Caco-2 (cell line): Measurements from ENCODE around the gene OSGEPL1. TPM values are rescaled to one million over a fixed set of nuclear protein-coding genes. Genes with fewer than 3 reads are reported as not detected.

Source experiments
- BruUV-seq: library from RNA; stranded (reverse); fragments of 400-500 nt; replicated peaks from 2 replicates; lab custom pipeline; 2021; lab: Mats Ljungman, UMichigan
- CTCF ChIA-PET: fragments of 300-600 bp; sonication (Branson Sonifier 250); formaldehyde crosslinking; loops from one replicate; lab custom pipeline; 2022; ENCODE audit warnings: antibody characterized with exemption; lab: Charles Lee
- POLR2A ChIA-PET: fragments of 300-600 bp; sonication (Branson Sonifier 250); formaldehyde crosslinking; loops from one replicate; lab custom pipeline; 2022; ENCODE audit warnings: antibody characterized with exemption; lab: Charles Lee
- DNase-seq, 2 experiments: peaks; one replicate each; pipeline versions ENCODE4 v3.0.0 to v3.0.0-alpha.2; 2020 to 2022
- H3K27me3 ChIP-seq: replicated peaks from 2 replicates; pipeline ENCODE4 v1.6.0; 2011; ENCODE audit warnings: low read length; ENCODE audit not compliant: control insufficient read depth, insufficient read depth
- H3K36me3 ChIP-seq: 2 replicates; pipeline ENCODE4 v1.5.1; 2011; ENCODE audit warnings: low read length; ENCODE audit not compliant: control insufficient read depth, insufficient read depth
- H3K4me1 ChIP-seq: fragments of 250-450 bp; sonication (Bioruptor Pico); 2 replicates; pipeline ENCODE4 v1.5.1; 2020; ENCODE audit warnings: mild to moderate bottlenecking
- H3K4me3 ChIP-seq: 2 replicates; pipeline ENCODE4 v1.5.1; 2011; ENCODE audit warnings: low read depth, mild to moderate bottlenecking, control low read depth, low read length
- H3K9me3 ChIP-seq: fragments of 250-450 bp; sonication (Bioruptor Pico); 2 replicates; pipeline ENCODE4 v1.5.1; 2020; ENCODE audit warnings: mild to moderate bottlenecking, moderate library complexity
- H3K27ac Mint-ChIP-seq: one replicate; pipeline ENCODE4 v1.8.0; 2022; ENCODE audit warnings: mixed read lengths; ENCODE audit not compliant: unreplicated experiment
- H3K27me3 Mint-ChIP-seq: one replicate; pipeline ENCODE4 v1.8.0; 2022; ENCODE audit warnings: mixed read lengths; ENCODE audit not compliant: insufficient read depth, unreplicated experiment
- H3K36me3 Mint-ChIP-seq: one replicate; pipeline ENCODE4 v1.8.0; 2022; ENCODE audit warnings: mild to moderate bottlenecking, mixed read lengths; ENCODE audit not compliant: insufficient read depth, unreplicated experiment
- H3K4me1 Mint-ChIP-seq: one replicate; pipeline ENCODE4 v1.8.0; 2022; ENCODE audit warnings: low read depth, mixed read lengths; ENCODE audit not compliant: unreplicated experiment
- H3K4me3 Mint-ChIP-seq: one replicate; pipeline ENCODE4 v1.8.0; 2022; ENCODE audit warnings: mild to moderate bottlenecking, moderate library complexity, mixed read lengths; ENCODE audit not compliant: unreplicated experiment
- H3K9me3 Mint-ChIP-seq: one replicate; pipeline ENCODE4 v1.8.0; 2022; ENCODE audit warnings: mixed read lengths; ENCODE audit not compliant: unreplicated experiment
- intact Hi-C: fragments of 100-400 bp; cut with micrococcal nuclease; formaldehyde crosslinking; loops from one replicate; pipeline ENCODE4 v1.10.0; 2022; ENCODE audit not compliant: unreplicated experiment
- total RNA-seq: library from RNA; stranded (reverse); gene quantifications from 2 replicates; pipeline ENCODE4 v1.2.3, GENCODE V29; 2022
- TF ChIP-seq, protein P1 (sequence below), 2 experiments: fragments of 200-600 bp in 1 of 2; IDR thresholded peaks; 1 replicate in 1 of 2; 2 replicates in 1 of 2; pipeline versions ENCODE4 v1.5.1 to v1.8.0; 2011 to 2022; ENCODE audit warnings: antibody characterized with exemption in 1 of 2, control low read depth in 1 of 2, inconsistent platforms in 1 of 2, low read depth in 1 of 2, low read length in 1 of 2, mild to moderate bottlenecking in 1 of 2, moderate library complexity in 1 of 2; ENCODE audit not compliant: insufficient read depth in 1 of 2, severe bottlenecking in 1 of 2, unreplicated experiment in 1 of 2

OSGEPL1 gene
- total RNA-seq, 1 experiment from 2014 or later: 5.0 TPM

GRCh38 chr2:189726849-189727248, 35.7 kb downstream of the OSGEPL1 start:
- Histone ChIP-seq H3K4me1 (no peaks in the 10 kb centered on the region), H3K9me3 (no peaks in the 10 kb centered on the region), H3K4me3 (no peak overlapping the region), H3K36me3 (no peaks in the 10 kb centered on the region), H3K27me3 (no peaks in the 10 kb centered on the region)
- H3K4me1 Mint-ChIP-seq: no peaks in the 10 kb centered on the region
- ChIA-PET POLR2A (no interaction called here), CTCF (no interaction called here)
- no peak overlapping the region for H3K4me3 Mint-ChIP-seq
- H3K36me3 Mint-ChIP-seq: no peaks in the 10 kb centered on the region
- H3K27me3 Mint-ChIP-seq: no peaks in the 10 kb centered on the region
- TF ChIP-seq, protein P1, sequence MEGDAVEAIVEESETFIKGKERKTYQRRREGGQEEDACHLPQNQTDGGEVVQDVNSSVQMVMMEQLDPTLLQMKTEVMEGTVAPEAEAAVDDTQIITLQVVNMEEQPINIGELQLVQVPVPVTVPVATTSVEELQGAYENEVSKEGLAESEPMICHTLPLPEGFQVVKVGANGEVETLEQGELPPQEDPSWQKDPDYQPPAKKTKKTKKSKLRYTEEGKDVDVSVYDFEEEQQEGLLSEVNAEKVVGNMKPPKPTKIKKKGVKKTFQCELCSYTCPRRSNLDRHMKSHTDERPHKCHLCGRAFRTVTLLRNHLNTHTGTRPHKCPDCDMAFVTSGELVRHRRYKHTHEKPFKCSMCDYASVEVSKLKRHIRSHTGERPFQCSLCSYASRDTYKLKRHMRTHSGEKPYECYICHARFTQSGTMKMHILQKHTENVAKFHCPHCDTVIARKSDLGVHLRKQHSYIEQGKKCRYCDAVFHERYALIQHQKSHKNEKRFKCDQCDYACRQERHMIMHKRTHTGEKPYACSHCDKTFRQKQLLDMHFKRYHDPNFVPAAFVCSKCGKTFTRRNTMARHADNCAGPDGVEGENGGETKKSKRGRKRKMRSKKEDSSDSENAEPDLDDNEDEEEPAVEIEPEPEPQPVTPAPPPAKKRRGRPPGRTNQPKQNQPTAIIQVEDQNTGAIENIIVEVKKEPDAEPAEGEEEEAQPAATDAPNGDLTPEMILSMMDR (IDR thresholded peaks at IDR 0.05; ENCODE audit: insufficient read depth in 1 of 2, low read depth in 1 of 2, low read length in 1 of 2, severe bottlenecking in 1 of 2, unreplicated experiment in 1 of 2): no peak
- DNase-seq: no peak
- intact Hi-C loops: no loop called here
- H3K9me3 Mint-ChIP-seq: no peaks in the 10 kb centered on the region
- BruUV-seq: no TSS peak
- H3K27ac Mint-ChIP-seq: no peak overlapping the region

DNA sequence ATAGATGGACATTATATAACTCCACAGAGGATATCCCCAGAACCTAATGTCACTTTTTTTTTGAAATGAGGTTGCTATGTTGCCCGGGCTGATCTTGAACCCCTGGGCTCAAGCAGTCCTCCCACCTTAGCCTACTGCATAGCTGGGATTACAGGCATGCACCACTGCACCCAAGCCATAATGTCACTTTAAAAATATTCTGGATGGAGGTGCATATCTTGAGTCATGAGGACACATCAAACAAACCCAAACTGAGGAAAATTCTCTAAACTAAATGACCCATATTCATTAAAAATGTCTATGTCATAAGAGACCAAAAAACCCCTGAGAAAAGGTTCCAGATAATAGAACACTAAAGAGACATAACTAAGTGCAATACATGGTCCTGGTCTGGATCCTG, 36.3 kb downstream of the OSGEPL1 start:
- BruUV-seq: no TSS peak
- CTCF ChIA-PET: no interaction called here
- H3K4me3 Mint-ChIP-seq: no peak overlapping the region
- no peak for DNase-seq
- H3K36me3 Mint-ChIP-seq: no peaks in the 10 kb centered on the region
- TF ChIP-seq, protein P1 (IDR thresholded peaks at IDR 0.05; ENCODE audit: insufficient read depth in 1 of 2, low read depth in 1 of 2, low read length in 1 of 2, severe bottlenecking in 1 of 2, unreplicated experiment in 1 of 2): no peak
- no peaks in the 10 kb centered on the region for H3K27me3 ChIP-seq
- POLR2A ChIA-PET: no interaction called here
- H3K4me3 ChIP-seq: no peak overlapping the region
- no peak overlapping the region for H3K27ac Mint-ChIP-seq
- no peaks in the 10 kb centered on the region for H3K9me3 ChIP-seq
- no peaks in the 10 kb centered on the region for H3K36me3 ChIP-seq
- no peaks in the 10 kb centered on the region for H3K27me3 Mint-ChIP-seq
- no peaks in the 10 kb centered on the region for H3K4me1 Mint-ChIP-seq
- intact Hi-C loops: no loop called here
- H3K9me3 Mint-ChIP-seq: no peaks in the 10 kb centered on the region
- H3K4me1 ChIP-seq: no peaks in the 10 kb centered on the region

DNA sequence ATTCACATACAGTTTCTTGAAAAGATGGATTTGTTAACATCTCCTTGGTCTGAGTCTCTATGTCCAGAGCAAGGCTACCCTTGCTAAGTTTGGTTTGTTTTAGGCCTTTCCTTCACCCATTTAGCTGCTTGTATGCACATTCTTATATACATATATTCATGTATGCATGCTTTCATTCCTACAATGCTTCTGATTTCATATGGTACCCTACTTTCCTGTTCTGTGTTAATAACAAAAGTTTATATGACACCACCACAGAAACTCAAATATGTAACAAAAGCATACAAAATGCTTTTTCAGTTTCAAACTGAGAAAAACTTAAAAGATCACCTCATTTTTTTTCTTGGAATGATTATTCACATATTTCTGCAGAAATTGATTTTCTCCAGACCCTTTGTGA, 39.4 kb downstream of the OSGEPL1 start:
- no peaks in the 10 kb centered on the region for H3K27me3 ChIP-seq
- H3K9me3 ChIP-seq: no peaks in the 10 kb centered on the region
- intact Hi-C loops: no loop called here
- H3K27ac Mint-ChIP-seq: no peak overlapping the region
- H3K36me3 Mint-ChIP-seq: no peaks in the 10 kb centered on the region
- no peaks in the 10 kb centered on the region for H3K27me3 Mint-ChIP-seq
- no peaks in the 10 kb centered on the region for H3K9me3 Mint-ChIP-seq
- H3K36me3 ChIP-seq: no peaks in the 10 kb centered on the region
- H3K4me1 Mint-ChIP-seq: no peaks in the 10 kb centered on the region
- TF ChIP-seq, protein P1 (IDR thresholded peaks at IDR 0.05; ENCODE audit: insufficient read depth in 1 of 2, low read depth in 1 of 2, low read length in 1 of 2, severe bottlenecking in 1 of 2, unreplicated experiment in 1 of 2): no peak
- no peak overlapping the region for H3K4me3 ChIP-seq
- ChIA-PET POLR2A (no interaction called here), CTCF (no interaction called here)
- no peaks in the 10 kb centered on the region for H3K4me1 ChIP-seq
- DNase-seq: no peak
- H3K4me3 Mint-ChIP-seq: no peak overlapping the region
- BruUV-seq: no TSS peak
